Ovary (tissue), 9 donors: ENCODE measurements around the gene NIPSNAP2. TPM values are rescaled to one million over a fixed set of nuclear protein-coding genes. Genes with fewer than 3 reads are reported as not detected.

Source experiments
- DNase-seq, 5 donors: peaks; one replicate each; pipeline ENCODE4 v3.0.0-alpha.2; 2019 to 2020
- H3K27ac ChIP-seq, 2 donors: fragments of 200-600 bp; one replicate each; pipeline versions ENCODE4 v1.5.1 to v1.8.0; 2019 to 2022
- H3K27me3 ChIP-seq: fragments of 200-600 bp; one replicate; pipeline ENCODE4 v1.8.0; 2022
- H3K36me3 ChIP-seq: fragments of 200-600 bp; sonication (generic); one replicate; pipeline ENCODE4 v1.5.1; 2019
- H3K4me1 ChIP-seq: one replicate; pipeline ENCODE4 v1.8.1; 2013; ENCODE audit warnings: mild to moderate bottlenecking, moderate library complexity; ENCODE audit not compliant: insufficient read depth
- H3K4me3 ChIP-seq: fragments of 200-600 bp; sonication (generic); one replicate; pipeline ENCODE4 v1.5.1; 2017
- H3K9me3 ChIP-seq, 2 donors: fragments of 200-600 bp in 1 of 2; sonication (generic) in 1 of 2; one replicate each; pipeline versions ENCODE4 v1.5.1 to v1.8.1; 2013 to 2019; ENCODE audit warnings: mild to moderate bottlenecking in 1 of 2, moderate library complexity in 1 of 2
- EP300 ChIP-seq: sonication (generic); formaldehyde crosslinking; IDR thresholded peaks from one replicate; pipeline ENCODE4 v1.6.1; 2017; ENCODE audit warnings: antibody characterized with exemption
- POLR2A ChIP-seq: fragments of 450-650 bp; IDR thresholded peaks from one replicate; pipeline ENCODE4 v1.6.1; 2017; ENCODE audit warnings: antibody characterized with exemption, mild to moderate bottlenecking, moderate library complexity
- WGBS, 3 donors: extraction: QIAGEN DNeasy Blood & Tissue Kit in 1 of 3; methylation state at CpG; one replicate each; pipeline versions ENCODE4 v1.1.5 to v1.1.7; 2013 to 2017; 5-methylcytosine and 5-hydroxymethylcytosine counted together
- intact Hi-C, 4 donors: fragments of 100-400 bp; cut with DNase I; formaldehyde crosslinking; loops; one replicate each; pipeline versions ENCODE4 v1.11.0 to v1.15.1; 2022 to 2023
- polyA plus RNA-seq, 2 donors: library from polyadenylated mRNA; stranded (reverse); fragments of 200-250 nt in 1 of 2; fragments of 350-450 nt in 1 of 2; fragmentation: Illumina TruSeq in 1 of 2; extraction: RNeasy Lipid Tissue Mini Kit (QIAGEN cat#74804) in 1 of 2; gene quantifications; one replicate each; pipeline ENCODE4 v1.2.3, GENCODE V29; 2013 to 2014
- total RNA-seq, 7 donors: library from RNA; depleted of rRNA in 2 of 7; stranded (reverse); fragments of >200 nt in 2 of 7; fragmentation: NEBNext Ultra II Directional in 3 of 7; extraction: Animal tissue kit (Norgen Biotek cat#: 25700) in 3 of 7; gene quantifications; one replicate each; pipeline versions ENCODE4 v1.1.0 to v1.2.4, GENCODE V29; 2016 to 2023
- TF ChIP-seq, protein P1 (sequence below), 3 donors: fragments of 450-650 bp in 2 of 3; fragments of 200-600 bp in 1 of 3; IDR thresholded peaks; one replicate each; pipeline versions ENCODE4 v1.5.1 to v1.8.0; 2016 to 2022; ENCODE audit warnings: antibody characterized with exemption in 3 of 3, mild to moderate bottlenecking in 1 of 3
- donor health status: DM: no; HTN: no; CAD: no; lungs with moderate emphysema.
- donor health status: DM: no; HTN: no; CAD: no.
- donor health status: Bipolar disorder and iron deficiency.
- donor health status: DM: yes; HTN: yes; CAD: no.
- donor health status: DM: no; HTN: no; CAD: no.
- donor health status: DM: yes; HTN: yes; CAD: no.

NIPSNAP2 gene
- total and polyA plus RNA-seq, 9 donors, result 41.0 to 78.5 (median 56.9) TPM

DNA sequence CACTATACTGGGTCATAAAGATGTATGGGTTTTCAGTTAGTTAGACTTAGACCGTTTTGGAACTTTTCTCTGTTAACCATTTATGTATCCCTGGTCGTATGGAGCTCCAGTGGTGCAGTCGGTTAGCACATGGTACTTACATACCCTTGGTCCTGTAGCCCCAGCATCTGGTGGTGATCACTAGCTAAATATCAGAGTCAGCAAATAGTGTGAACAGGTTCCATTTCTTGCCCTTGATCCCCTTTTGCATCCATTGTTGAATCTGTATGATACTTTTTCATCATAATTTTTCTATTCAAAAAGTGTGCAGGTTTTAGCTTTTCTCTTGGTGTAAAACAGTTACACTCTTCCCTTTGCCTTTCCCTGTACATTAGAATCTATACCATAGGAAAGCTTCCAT, 15.9 kb downstream of the NIPSNAP2 start:
- TF ChIP-seq POLR2A (no peak), EP300 (no peak)
- TF ChIP-seq, protein P1, sequence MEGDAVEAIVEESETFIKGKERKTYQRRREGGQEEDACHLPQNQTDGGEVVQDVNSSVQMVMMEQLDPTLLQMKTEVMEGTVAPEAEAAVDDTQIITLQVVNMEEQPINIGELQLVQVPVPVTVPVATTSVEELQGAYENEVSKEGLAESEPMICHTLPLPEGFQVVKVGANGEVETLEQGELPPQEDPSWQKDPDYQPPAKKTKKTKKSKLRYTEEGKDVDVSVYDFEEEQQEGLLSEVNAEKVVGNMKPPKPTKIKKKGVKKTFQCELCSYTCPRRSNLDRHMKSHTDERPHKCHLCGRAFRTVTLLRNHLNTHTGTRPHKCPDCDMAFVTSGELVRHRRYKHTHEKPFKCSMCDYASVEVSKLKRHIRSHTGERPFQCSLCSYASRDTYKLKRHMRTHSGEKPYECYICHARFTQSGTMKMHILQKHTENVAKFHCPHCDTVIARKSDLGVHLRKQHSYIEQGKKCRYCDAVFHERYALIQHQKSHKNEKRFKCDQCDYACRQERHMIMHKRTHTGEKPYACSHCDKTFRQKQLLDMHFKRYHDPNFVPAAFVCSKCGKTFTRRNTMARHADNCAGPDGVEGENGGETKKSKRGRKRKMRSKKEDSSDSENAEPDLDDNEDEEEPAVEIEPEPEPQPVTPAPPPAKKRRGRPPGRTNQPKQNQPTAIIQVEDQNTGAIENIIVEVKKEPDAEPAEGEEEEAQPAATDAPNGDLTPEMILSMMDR (IDR thresholded peaks at IDR 0.05), result no peak
- intact Hi-C loops, result no loop called here
- no peak for DNase-seq
- no peak overlapping the region for H3K4me3 ChIP-seq
- WGBS, 3 donors, result 78 to 87% (median 82%) methylated on average over 3 of the region's 3 CpGs
- H3K36me3 ChIP-seq, result no peaks in the 10 kb centered on the region
- H3K27me3 ChIP-seq, result no peaks in the 10 kb centered on the region
- no peak overlapping the region for H3K27ac ChIP-seq
- H3K4me1 ChIP-seq, result no peaks in the 10 kb centered on the region
- H3K9me3 ChIP-seq, result no peaks in the 10 kb centered on the region

DNA sequence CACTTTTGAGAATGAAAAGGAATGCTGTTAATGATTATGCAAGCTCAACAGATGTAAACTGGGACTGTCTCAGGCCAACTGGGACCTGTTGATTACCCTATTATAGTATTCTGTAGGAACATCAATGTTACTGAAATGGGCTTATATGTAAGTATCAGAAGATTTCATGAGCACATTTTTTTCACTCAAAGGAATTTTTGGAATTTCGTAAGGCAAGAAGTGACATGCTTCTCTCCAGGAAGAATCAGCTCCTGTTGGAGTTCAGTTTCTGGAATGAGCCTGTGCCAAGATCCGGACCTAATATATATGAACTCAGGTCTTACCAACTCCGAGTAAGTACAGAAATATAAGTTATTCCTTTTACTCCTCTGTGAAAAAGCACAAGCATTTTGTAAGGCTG, 19.2 kb downstream of the NIPSNAP2 start:
- intact Hi-C loops, result no loop called here
- TF ChIP-seq POLR2A (no peak), EP300 (no peak)
- TF ChIP-seq, protein P1 (IDR thresholded peaks at IDR 0.05), result no peak
- no peaks in the 10 kb centered on the region for H3K36me3 ChIP-seq

DNA sequence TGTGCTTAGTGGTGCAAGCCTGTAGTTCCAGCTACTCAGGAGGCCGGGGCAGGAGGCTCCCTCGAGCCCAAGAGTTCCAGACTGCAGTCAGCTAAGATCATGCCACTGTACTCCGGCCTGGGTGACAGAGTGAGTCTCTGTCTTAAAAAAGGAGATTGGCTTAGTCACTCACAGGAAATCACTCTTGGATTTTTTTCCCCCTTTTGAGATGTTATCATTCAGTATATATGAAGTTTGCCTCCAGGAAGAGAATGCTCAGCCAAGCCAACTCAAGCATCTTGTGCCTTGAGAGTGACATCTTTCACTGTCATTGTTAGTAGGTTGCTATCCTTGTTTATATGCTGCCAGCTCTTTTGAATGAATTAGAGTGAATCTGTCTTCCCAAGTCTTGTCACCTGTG, 28.0 kb downstream of the NIPSNAP2 start:
- no peak overlapping the region for H3K4me3 ChIP-seq
- intact Hi-C loops, result no loop called here
- H3K9me3 ChIP-seq, result no peaks in the 10 kb centered on the region
- WGBS, 3 donors, result 79 to 99% (median 96%) methylated on average over 3 of the region's 3 CpGs
- DNase-seq, result no peak
- no peaks in the 10 kb centered on the region for H3K27me3 ChIP-seq
- H3K27ac ChIP-seq, result no peak overlapping the region
- H3K4me1 ChIP-seq, result no peaks in the 10 kb centered on the region
- TF ChIP-seq POLR2A (no peak), EP300 (no peak)
- TF ChIP-seq, protein P1 (IDR thresholded peaks at IDR 0.05), result no peak
- H3K36me3 ChIP-seq, result no peaks in the 10 kb centered on the region

More for the DNA sequence above, 19.2 kb downstream of the NIPSNAP2 start:
- DNase-seq, result no peak
- WGBS, 3 donors, result 81 to 84% (median 84%) methylated on average over 3 of the region's 3 CpGs
- H3K4me3 ChIP-seq, result no peak overlapping the region
- H3K9me3 ChIP-seq, result no peaks in the 10 kb centered on the region
- H3K27ac ChIP-seq, result no peak overlapping the region
- no peaks in the 10 kb centered on the region for H3K27me3 ChIP-seq
- no peaks in the 10 kb centered on the region for H3K4me1 ChIP-seq

DNA sequence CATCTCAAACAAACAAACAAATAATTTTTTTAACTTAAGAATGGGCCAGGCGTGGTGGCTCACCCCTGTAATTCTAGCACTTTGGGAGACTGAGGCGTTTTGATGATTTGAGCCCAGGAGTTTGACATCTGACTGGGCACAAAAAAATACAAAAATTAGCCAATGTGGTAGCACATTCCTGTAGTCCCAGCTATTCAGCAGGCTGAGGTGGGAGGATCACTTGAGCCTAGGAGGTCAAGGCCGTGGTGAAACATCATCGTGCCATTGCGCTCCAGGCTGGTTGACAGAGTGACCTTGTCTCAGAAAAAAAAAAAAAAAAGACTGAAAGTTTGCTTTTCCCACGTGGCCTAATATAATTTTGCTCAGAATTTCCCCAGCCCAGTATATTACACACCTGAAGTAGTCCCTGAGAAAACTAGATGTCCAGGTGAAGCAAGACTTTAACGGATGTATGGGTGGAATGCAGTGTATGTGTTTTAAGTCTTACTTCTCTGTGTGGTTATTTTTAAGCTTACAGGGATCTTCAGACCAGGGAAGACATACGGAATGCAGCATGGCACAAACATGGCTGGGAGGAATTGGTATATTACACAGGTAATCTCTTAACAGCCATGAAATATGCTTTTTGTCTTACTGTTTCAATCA, 32.6 kb downstream of the NIPSNAP2 start:
- H3K27ac ChIP-seq, result no peak overlapping the region
- H3K4me1 ChIP-seq, result no peaks in the 10 kb centered on the region
- no peak for TF ChIP-seq EP300
- TF ChIP-seq POLR2A, result no peak
- TF ChIP-seq, protein P1 (IDR thresholded peaks at IDR 0.05), result no peak
- WGBS, 3 donors, result 70 to 83% (median 72%) methylated on average over 8 of the region's 8 CpGs
- no peaks in the 10 kb centered on the region for H3K9me3 ChIP-seq
- H3K4me3 ChIP-seq, result no peak overlapping the region
- intact Hi-C loops, result no loop called here
- H3K36me3 ChIP-seq, result no peaks in the 10 kb centered on the region
- DNase-seq, result no peak
- H3K27me3 ChIP-seq, result no peaks in the 10 kb centered on the region
